PC-3 (cell line): Measurements from ENCODE around the gene PHKG1.

Source experiments
- EZH2 ChIP-seq: fragments of 300-600 bp; sonication (generic); IDR thresholded peaks from one replicate; pipeline ENCODE4 v1.6.1; 2017; ENCODE audit warnings: antibody characterized with exemption, mild to moderate bottlenecking, low read length; ENCODE audit not compliant: unreplicated experiment
- TF ChIP-seq, protein P1 (sequence below): fragments of 300-600 bp; sonication (generic); conservative IDR thresholded peaks from 2 replicates; pipeline ENCODE4 v1.5.1; 2017; ENCODE audit warnings: antibody characterized with exemption, low read depth, mild to moderate bottlenecking, low read length

DNA sequence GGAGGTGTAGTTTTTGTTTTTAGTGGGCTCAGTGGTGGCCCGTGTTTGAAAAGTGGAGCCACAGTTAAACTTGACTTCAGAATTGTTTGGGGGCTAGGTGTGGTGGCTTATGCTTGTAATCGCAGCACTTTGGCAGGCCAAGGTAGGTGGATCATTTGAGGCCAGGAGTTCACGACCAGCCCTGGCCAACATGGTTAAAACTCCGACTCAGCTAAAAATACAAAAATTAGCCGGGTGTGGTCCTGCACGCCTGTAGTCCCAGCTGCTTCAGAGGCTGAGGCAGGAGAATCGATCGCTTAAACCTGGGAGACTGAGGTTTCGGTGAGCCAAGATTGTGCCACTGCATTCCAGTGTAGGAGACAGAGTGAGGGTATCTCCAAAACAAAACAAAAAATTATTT is 39.4 kb downstream of the PHKG1 start:
- TF ChIP-seq EZH2: no peak
- TF ChIP-seq, protein P1, sequence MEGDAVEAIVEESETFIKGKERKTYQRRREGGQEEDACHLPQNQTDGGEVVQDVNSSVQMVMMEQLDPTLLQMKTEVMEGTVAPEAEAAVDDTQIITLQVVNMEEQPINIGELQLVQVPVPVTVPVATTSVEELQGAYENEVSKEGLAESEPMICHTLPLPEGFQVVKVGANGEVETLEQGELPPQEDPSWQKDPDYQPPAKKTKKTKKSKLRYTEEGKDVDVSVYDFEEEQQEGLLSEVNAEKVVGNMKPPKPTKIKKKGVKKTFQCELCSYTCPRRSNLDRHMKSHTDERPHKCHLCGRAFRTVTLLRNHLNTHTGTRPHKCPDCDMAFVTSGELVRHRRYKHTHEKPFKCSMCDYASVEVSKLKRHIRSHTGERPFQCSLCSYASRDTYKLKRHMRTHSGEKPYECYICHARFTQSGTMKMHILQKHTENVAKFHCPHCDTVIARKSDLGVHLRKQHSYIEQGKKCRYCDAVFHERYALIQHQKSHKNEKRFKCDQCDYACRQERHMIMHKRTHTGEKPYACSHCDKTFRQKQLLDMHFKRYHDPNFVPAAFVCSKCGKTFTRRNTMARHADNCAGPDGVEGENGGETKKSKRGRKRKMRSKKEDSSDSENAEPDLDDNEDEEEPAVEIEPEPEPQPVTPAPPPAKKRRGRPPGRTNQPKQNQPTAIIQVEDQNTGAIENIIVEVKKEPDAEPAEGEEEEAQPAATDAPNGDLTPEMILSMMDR: no peak
